Peyer's patch (tissue), 4 donors: ENCODE results near the gene OR11A1.

Experiments
- CTCF ChIP-seq, 6 experiments: fragments of 450-650 bp in 4 of 6; fragments of 200-600 bp in 2 of 6; sonication (generic) in 1 of 6; IDR thresholded peaks; one replicate each; pipeline ENCODE4 v1.5.1; 2017 to 2019; ENCODE audit warnings: antibody characterized with exemption in 6 of 6, mild to moderate bottlenecking in 3 of 6, moderate library complexity in 1 of 6
- POLR2A ChIP-seq, 2 donors: fragments of 450-650 bp; IDR thresholded peaks; one replicate each; pipeline ENCODE4 v1.5.1; 2017; ENCODE audit warnings: antibody characterized with exemption in 2 of 2, mild to moderate bottlenecking in 2 of 2, moderate library complexity in 2 of 2

- TF ChIP-seq CTCF (IDR thresholded peaks at IDR 0.05) (no peak), POLR2A (IDR thresholded peaks at IDR 0.05) (no peak)
These were observed 14.2 kb downstream of the OR11A1 start for GRCh38 chr6:29442719-29443118.
